ENCODE measurements around the gene SKIC3.

SKIC3 gene

GRCh38 chr5:95520206-95520605 is 34.6 kb downstream of the SKIC3 start:
- Histone ChIP-seq H3K9ac (ENCODE audit: low read length) (no peak overlapping the region), H3K9me2 (replicated peaks; ENCODE audit: insufficient read depth, low read length) (no peaks in the 10 kb centered on the region), H3K36me3 (ENCODE audit: low read length) (peaks cover 88% of the 10 kb centered on the region), H3K27ac (ENCODE audit: low read depth, low read length) (no peak overlapping the region), H2AFZ (ENCODE audit: low read depth, low read length, severe bottlenecking) (no peak overlapping the region), H3K27me3 (ENCODE audit: low read length) (no peaks in the 10 kb centered on the region), H3F3A (ENCODE audit: insufficient read depth) (no peaks in the 10 kb centered on the region), H3K9me3 (ENCODE audit: insufficient read depth, low read length) (no peaks in the 10 kb centered on the region), H3K4me2 (ENCODE audit: low read depth, low read length, poor library complexity, severe bottlenecking) (no peak overlapping the region), H4K20me1 (ENCODE audit: low read depth, low read length) (no peaks in the 10 kb centered on the region), H3K4me3 (ENCODE audit: insufficient read depth, low read length, poor library complexity, severe bottlenecking) (no peak overlapping the region), H3K79me2 (ENCODE audit: insufficient read depth, low read length) (no peaks in the 10 kb centered on the region)
- TF ChIP-seq CTCF (IDR thresholded peaks at IDR 0.05; ENCODE audit: insufficient read depth, low read length, poor library complexity, severe bottlenecking): no peak
- no peak for TF ChIP-seq EZH2phosphoT487 (conservative IDR thresholded peaks at IDR 0.05; ENCODE audit: low read length)

GRCh38 chr5:95519681-95520080 is 35.1 kb downstream of the SKIC3 start:
- Histone ChIP-seq H3K79me2 (ENCODE audit: insufficient read depth, low read length) (no peaks in the 10 kb centered on the region), H3K4me2 (ENCODE audit: low read depth, low read length, poor library complexity, severe bottlenecking) (no peak overlapping the region), H4K20me1 (ENCODE audit: low read depth, low read length) (no peaks in the 10 kb centered on the region), H3K27ac (ENCODE audit: low read depth, low read length) (no peak overlapping the region), H2AFZ (ENCODE audit: low read depth, low read length, severe bottlenecking) (no peak overlapping the region), H3F3A (ENCODE audit: insufficient read depth) (no peaks in the 10 kb centered on the region), H3K9me3 (ENCODE audit: insufficient read depth, low read length) (no peaks in the 10 kb centered on the region), H3K27me3 (ENCODE audit: low read length) (no peaks in the 10 kb centered on the region), H3K36me3 (ENCODE audit: low read length) (peaks cover 94% of the 10 kb centered on the region), H3K9me2 (replicated peaks; ENCODE audit: insufficient read depth, low read length) (no peaks in the 10 kb centered on the region), H3K4me3 (ENCODE audit: insufficient read depth, low read length, poor library complexity, severe bottlenecking) (no peak overlapping the region), H3K9ac (ENCODE audit: low read length) (no peak overlapping the region)
- TF ChIP-seq CTCF (IDR thresholded peaks at IDR 0.05; ENCODE audit: insufficient read depth, low read length, poor library complexity, severe bottlenecking) (no peak), EZH2phosphoT487 (conservative IDR thresholded peaks at IDR 0.05; ENCODE audit: low read length) (no peak)

- Histone ChIP-seq H4K20me1 (ENCODE audit: low read depth, low read length) (no peaks in the 10 kb centered on the region), H3K36me3 (ENCODE audit: low read length) (peaks cover 94% of the 10 kb centered on the region), H3K9me3 (ENCODE audit: insufficient read depth, low read length) (no peaks in the 10 kb centered on the region), H3K9ac (ENCODE audit: low read length) (no peak overlapping the region), H3K79me2 (ENCODE audit: insufficient read depth, low read length) (no peaks in the 10 kb centered on the region), H3K4me3 (ENCODE audit: insufficient read depth, low read length, poor library complexity, severe bottlenecking) (no peak overlapping the region), H3K27ac (ENCODE audit: low read depth, low read length) (no peak overlapping the region), H3F3A (ENCODE audit: insufficient read depth) (no peaks in the 10 kb centered on the region), H3K9me2 (replicated peaks; ENCODE audit: insufficient read depth, low read length) (no peaks in the 10 kb centered on the region), H3K27me3 (ENCODE audit: low read length) (no peaks in the 10 kb centered on the region), H2AFZ (ENCODE audit: low read depth, low read length, severe bottlenecking) (no peak overlapping the region), H3K4me2 (ENCODE audit: low read depth, low read length, poor library complexity, severe bottlenecking) (no peak overlapping the region)
- TF ChIP-seq EZH2phosphoT487 (conservative IDR thresholded peaks at IDR 0.05; ENCODE audit: low read length) (no peak), CTCF (IDR thresholded peaks at IDR 0.05; ENCODE audit: insufficient read depth, low read length, poor library complexity, severe bottlenecking) (no peak)
Observed at GRCh38 chr5:95519151-95519550, 35.6 kb downstream of the SKIC3 start.
